IMR-90 (cell line): ENCODE results near the gene MAGI2. TPM values are rescaled to one million over a fixed set of nuclear protein-coding genes. Genes with fewer than 3 reads are reported as not detected.

ENCODE experiments used
- ATAC-seq: fragments of 200-7000 bp; cut with Tn5 transposase; 2 replicates; pipeline ENCODE4 v1.9.1; 2020; ENCODE audit warnings: low read depth, mild to moderate bottlenecking, moderate library complexity
- BruUV-seq: library from RNA; stranded (reverse); fragments of 400-500 nt; replicated peaks from 2 replicates; lab custom pipeline; 2021; lab: Mats Ljungman, UMichigan
- CTCF ChIA-PET: fragments of 300-600 bp; formaldehyde crosslinking; extraction: SDS; loops from one replicate; lab custom pipeline; 2021; ENCODE audit warnings: antibody characterized with exemption; lab: Yijun Ruan, JAX
- POLR2A ChIA-PET: fragments of 300-600 bp; sonication (Branson Sonifier 250); formaldehyde crosslinking; loops from one replicate; lab custom pipeline; 2022; ENCODE audit warnings: antibody characterized with exemption; ENCODE audit not compliant: unreplicated experiment; lab: Charles Lee
- DNase-seq: peaks from one replicate; pipeline ENCODE4 v3.0.0; 2013
- H2AFZ ChIP-seq: replicated peaks from 2 replicates; pipeline ENCODE3; 2013; ENCODE audit warnings: low read length, mild to moderate bottlenecking; ENCODE audit not compliant: poor library complexity
- H2AK5ac ChIP-seq: 2 replicates; pipeline ENCODE4 v1.6.1; 2013; ENCODE audit warnings: low read depth, low read length, inconsistent platforms
- H2AK9ac ChIP-seq: replicated peaks from 2 replicates; pipeline ENCODE3; 2013; ENCODE audit warnings: mild to moderate bottlenecking, low read depth, low read length, moderate library complexity; ENCODE audit not compliant: poor library complexity
- H2BK120ac ChIP-seq: 2 replicates; pipeline ENCODE4 v1.6.1; 2013; ENCODE audit warnings: low read depth, low read length, inconsistent platforms
- H2BK15ac ChIP-seq: 3 replicates; pipeline ENCODE4 v1.6.1; 2013; ENCODE audit warnings: low read depth, low read length, inconsistent platforms
- H2BK20ac ChIP-seq: 2 replicates; pipeline ENCODE4 v1.6.1; 2013; ENCODE audit warnings: low read depth, mild to moderate bottlenecking, inconsistent platforms, low read length, moderate library complexity
- H2BK5ac ChIP-seq: 2 replicates; pipeline ENCODE4 v1.6.1; 2013; ENCODE audit warnings: mild to moderate bottlenecking, low read depth, low read length, inconsistent platforms; ENCODE audit not compliant: poor library complexity, severe bottlenecking
- H3K14ac ChIP-seq: replicated peaks from 2 replicates; pipeline ENCODE4 v1.6.1; 2013; ENCODE audit warnings: low read depth, low read length, inconsistent platforms
- H3K18ac ChIP-seq: 2 replicates; pipeline ENCODE4 v1.6.1; 2013; ENCODE audit warnings: low read depth, low read length, control low read depth
- H3K23ac ChIP-seq: 2 replicates; pipeline ENCODE4 v1.6.1; 2013; ENCODE audit warnings: low read depth, low read length, inconsistent platforms
- H3K27ac ChIP-seq: 2 replicates; pipeline ENCODE4 v1.5.1; 2013; ENCODE audit warnings: mild to moderate bottlenecking, control low read depth, low read length; ENCODE audit not compliant: insufficient read depth
- H3K27me3 ChIP-seq: 2 replicates; pipeline ENCODE4 v1.6.1; 2013; ENCODE audit warnings: low read length; ENCODE audit not compliant: control insufficient read depth, insufficient read depth
- H3K36me3 ChIP-seq: 2 replicates; pipeline ENCODE4 v1.6.1; 2013; ENCODE audit warnings: low read length, mixed read lengths; ENCODE audit not compliant: control insufficient read depth, insufficient read depth
- H3K4ac ChIP-seq: 2 replicates; pipeline ENCODE4 v1.6.1; 2013; ENCODE audit warnings: low read depth, low read length, inconsistent platforms
- H3K4me1 ChIP-seq: 2 replicates; pipeline ENCODE4 v1.6.1; 2013; ENCODE audit warnings: low read length, mixed read lengths; ENCODE audit not compliant: control insufficient read depth, insufficient read depth
- H3K4me2 ChIP-seq: 2 replicates; pipeline ENCODE4 v1.6.1; 2013; ENCODE audit warnings: low read depth, mild to moderate bottlenecking, control low read depth, low read length, moderate library complexity
- H3K4me3 ChIP-seq: 2 replicates; pipeline ENCODE4 v1.5.1; 2013; ENCODE audit warnings: low read depth, mild to moderate bottlenecking, control low read depth, low read length, moderate library complexity; ENCODE audit not compliant: insufficient read depth
- H3K56ac ChIP-seq: 2 replicates; pipeline ENCODE4 v1.6.1; 2013; ENCODE audit warnings: low read length, inconsistent platforms; ENCODE audit not compliant: insufficient read depth; ENCODE audit errors: extremely low read depth
- H3K79me1 ChIP-seq, 2 experiments: 2 replicates each; pipeline ENCODE4 v1.6.1; 2013; ENCODE audit warnings: low read length in 2 of 2, inconsistent platforms in 1 of 2, low read depth in 1 of 2
- H3K9ac ChIP-seq: 2 replicates; pipeline ENCODE4 v1.6.1; 2013; ENCODE audit warnings: low read depth, low read length, control low read depth
- H3K9me1 ChIP-seq: 2 replicates; pipeline ENCODE4 v1.6.1; 2013; ENCODE audit warnings: low read length, inconsistent platforms; ENCODE audit not compliant: insufficient read depth
- H3K9me3 ChIP-seq: 2 replicates; pipeline ENCODE4 v1.6.1; 2013; ENCODE audit warnings: low read length; ENCODE audit not compliant: control insufficient read depth, insufficient read depth
- H4K20me1 ChIP-seq: 2 replicates; pipeline ENCODE4 v1.6.1; 2013; ENCODE audit warnings: low read length, inconsistent platforms; ENCODE audit not compliant: insufficient read depth
- H4K5ac ChIP-seq: 2 replicates; pipeline ENCODE4 v1.6.1; 2013; ENCODE audit warnings: mild to moderate bottlenecking, low read depth, low read length, control low read depth
- H4K8ac ChIP-seq, 2 experiments: 2 replicates each; pipeline ENCODE4 v1.6.1; 2013; ENCODE audit warnings: low read depth in 2 of 2, low read length in 2 of 2, control low read depth in 1 of 2, inconsistent platforms in 1 of 2
- H4K91ac ChIP-seq: 2 replicates; pipeline ENCODE4 v1.6.1; 2013; ENCODE audit warnings: low read depth, low read length, inconsistent platforms; ENCODE audit not compliant: insufficient read depth
- BHLHE40 ChIP-seq: fragments of 150-350 bp; IDR thresholded peaks from 2 replicates; pipeline ENCODE4 v1.6.1; 2016; ENCODE audit warnings: mild to moderate bottlenecking, low read depth, low read length
- CEBPB ChIP-seq: IDR thresholded peaks from 2 replicates; pipeline ENCODE4 v1.6.1; 2012; ENCODE audit warnings: low read depth, low read length, improper control_type of control experiment
- CHD1 ChIP-seq: IDR thresholded peaks from 2 replicates; pipeline ENCODE4 v1.6.1; 2012; ENCODE audit warnings: low read depth, low read length, improper control_type of control experiment
- CTCF ChIP-seq: conservative IDR thresholded peaks from 2 replicates; pipeline ENCODE4 v1.5.1; 2012; ENCODE audit warnings: mild to moderate bottlenecking, low read depth, low read length, improper control_type of control experiment
- ELK1 ChIP-seq: fragments of 150-350 bp; IDR thresholded peaks from 2 replicates; pipeline ENCODE4 v1.6.1; 2016; ENCODE audit warnings: low read depth, mild to moderate bottlenecking, low read length, moderate library complexity, borderline replicate concordance
- FOS ChIP-seq: fragments of 150-350 bp; IDR thresholded peaks from 2 replicates; pipeline ENCODE4 v1.6.1; 2016; ENCODE audit warnings: low read depth, low read length
- MAFK ChIP-seq: IDR thresholded peaks from 2 replicates; pipeline ENCODE4 v1.6.1; 2012; ENCODE audit warnings: low read depth, low read length, improper control_type of control experiment
- MAZ ChIP-seq: IDR thresholded peaks from 2 replicates; pipeline ENCODE4 v1.6.1; 2012; ENCODE audit warnings: low read depth, mild to moderate bottlenecking, low read length, improper control_type of control experiment, moderate library complexity, borderline replicate concordance
- MXI1 ChIP-seq: IDR thresholded peaks from 2 replicates; pipeline ENCODE4 v1.6.1; 2012; ENCODE audit warnings: low read depth, mild to moderate bottlenecking, low read length, moderate library complexity, borderline replicate concordance
- NFE2L2 ChIP-seq: fragments of 150-350 bp; IDR thresholded peaks from 2 replicates; pipeline ENCODE4 v1.6.1; 2016; ENCODE audit warnings: low read depth, mild to moderate bottlenecking, low read length
- POLR2A ChIP-seq: IDR thresholded peaks from 2 replicates; pipeline ENCODE4 v1.6.1; 2012; ENCODE audit warnings: mild to moderate bottlenecking, low read depth, low read length
- RAD21 ChIP-seq: IDR thresholded peaks from 2 replicates; pipeline ENCODE4 v1.6.1; 2012; ENCODE audit warnings: low read length, improper control_type of control experiment
- RCOR1 ChIP-seq: IDR thresholded peaks from 2 replicates; pipeline ENCODE4 v1.6.1; 2012; ENCODE audit warnings: mild to moderate bottlenecking, low read length, improper control_type of control experiment; ENCODE audit not compliant: insufficient replicate concordance
- RFX5 ChIP-seq: IDR thresholded peaks from 2 replicates; pipeline ENCODE4 v1.8.0; 2012; ENCODE audit warnings: low read depth, mild to moderate bottlenecking, low read length, moderate library complexity
- SMC3 ChIP-seq: fragments of 150-350 bp; IDR thresholded peaks from 2 replicates; pipeline ENCODE4 v1.6.1; 2016; ENCODE audit warnings: low read depth, mild to moderate bottlenecking, antibody characterized with exemption, low read length, moderate library complexity
- USF2 ChIP-seq: fragments of 150-350 bp; IDR thresholded peaks from 2 replicates; pipeline ENCODE4 v1.6.1; 2017; ENCODE audit warnings: mild to moderate bottlenecking, antibody characterized with exemption, low read length, low read depth
- dilution Hi-C: fragments of 300-500 bp; cut with HindIII; formaldehyde crosslinking; loops from one replicate; pipeline ENCODE4 v1.14.3; 2018; ENCODE audit warnings: low sequenced_read_pairs; ENCODE audit not compliant: unreplicated experiment
- in situ Hi-C: fragments of 300-500 bp; cut with MboI; formaldehyde crosslinking; loops from 3 replicates; pipeline ENCODE4 v1.14.3; 2019; ENCODE audit warnings: low sequenced_read_pairs, inconsistent platforms, mixed read lengths
- intact Hi-C: fragments of 100-400 bp; cut with micrococcal nuclease; formaldehyde crosslinking; loops from 2 replicates; pipeline ENCODE4 v1.10.0; 2022
- polyA plus RNA-seq, 3 experiments: library from polyadenylated mRNA; depleted of rRNA; stranded (reverse); fragments of >200 nt; gene quantifications; 2 replicates each; pipeline ENCODE4 v1.2.3, GENCODE V29; 2012; ENCODE audit warnings: low replicate concordance in 1 of 3
- total RNA-seq: library from RNA; depleted of rRNA; stranded (reverse); fragments of >200 nt; gene quantifications from 2 replicates; pipeline ENCODE4 v1.2.3, GENCODE V29; 2012

Gene MAGI2
- total and polyA plus RNA-seq, 2 of the 4 experiments (the other 2 are of a cell fraction) = 2.5 to 17.9 TPM

GRCh38 chr7:79093421-79093820 is 360.0 kb downstream of the MAGI2 start:
- Histone ChIP-seq H3K9me3 (no peaks in the 10 kb centered on the region), H3K27ac (no peak overlapping the region), H4K91ac (no peak overlapping the region), H4K8ac (no peak overlapping the region), H3K14ac (no peak overlapping the region), H3K27me3 (no peaks in the 10 kb centered on the region), H3K79me1 (peaks cover 7 to 30% of the 10 kb centered on the region in 2 experiments; a peak in 3 of 4 replicates), H3K56ac (no peak overlapping the region), H2AFZ (no peak overlapping the region), H2AK9ac (no peak overlapping the region), H3K36me3 (no peaks in the 10 kb centered on the region), H4K20me1 (no peaks in the 10 kb centered on the region; the same call in 1 of the 2 replicates), H2BK120ac (no peak overlapping the region), H2BK5ac (no peak overlapping the region), H3K23ac (no peak overlapping the region), H3K4me2 (no peak overlapping the region), H3K4me1 (no peaks in the 10 kb centered on the region; the same call in 1 of the 2 replicates), H3K4ac (no peak overlapping the region), H2BK15ac (no peak overlapping the region), H3K9me1 (peaks cover 4% of the 10 kb centered on the region; the same call in 1 of the 2 replicates), H3K4me3 (no peak overlapping the region), H2AK5ac (no peak overlapping the region; the same call in 1 of the 2 replicates), H3K18ac (no peak overlapping the region), H3K9ac (no peak overlapping the region), H4K5ac (no peak overlapping the region), H2BK20ac (no peak overlapping the region)
- BruUV-seq = no TSS peak
- intact Hi-C loops (no loop called here), dilution Hi-C loops (no loop called here), in situ Hi-C loops (no loop called here)
- POLR2A ChIA-PET = no interaction called here
- no peak for DNase-seq
- CTCF ChIA-PET = no interaction called here
- ATAC-seq = no peak
- TF ChIP-seq MXI1 = no peak
- no peak for TF ChIP-seq CTCF
- no peak for TF ChIP-seq RCOR1
- TF ChIP-seq ELK1 = no peak
- TF ChIP-seq RFX5 = no peak
- no peak for TF ChIP-seq RAD21
- TF ChIP-seq CHD1 = no peak
- no peak for TF ChIP-seq MAFK
- no peak for TF ChIP-seq CEBPB
- TF ChIP-seq FOS = no peak
- TF ChIP-seq USF2 = no peak
- no peak for TF ChIP-seq SMC3
- no peak for TF ChIP-seq MAZ
- no peak for TF ChIP-seq BHLHE40
- TF ChIP-seq NFE2L2 = no peak
- TF ChIP-seq POLR2A = no peak
